B cell (primary cell): ENCODE measurements around the gene CSDE1. TPM values are rescaled to one million over a fixed set of nuclear protein-coding genes. Genes with fewer than 3 reads are reported as not detected.
A peak's percentile ranks its signal among the peaks of the same experiment; 100 is the strongest.

Experiments used
- ATAC-seq: fragments of 200-7000 bp; cut with Tn5 transposase; one replicate; pipeline ENCODE4 v1.10.0; 2021; ENCODE audit warnings: low read depth, mild to moderate bottlenecking, moderate number of reproducible peaks, moderate library complexity
- CTCF ChIA-PET: fragments of 350-600 bp; sonication (Branson Sonifier 250); formaldehyde crosslinking; loops from one replicate; lab custom pipeline; 2021; ENCODE audit warnings: antibody characterized with exemption, inconsistent platforms; lab: Charles Lee
- POLR2A ChIA-PET: fragments of 350-600 bp; sonication (Branson Sonifier 250); formaldehyde crosslinking; loops from one replicate; lab custom pipeline; 2021; ENCODE audit warnings: antibody characterized with exemption; lab: Charles Lee
- DNase-seq: peaks from one replicate; pipeline ENCODE4 v3.0.0; 2013
- H2AFZ ChIP-seq: 2 replicates; pipeline ENCODE4 v1.6.1; 2012; ENCODE audit warnings: mild to moderate bottlenecking, low read depth, low read length; ENCODE audit not compliant: insufficient read depth, poor library complexity, severe bottlenecking
- H3K27ac ChIP-seq, 2 donors: 1 replicate in 1 of 2; 2 replicates in 1 of 2; pipeline ENCODE4 v1.5.1; 2012 to 2013; ENCODE audit warnings: low read length in 2 of 2, mild to moderate bottlenecking in 2 of 2, moderate library complexity in 1 of 2
- H3K27me3 ChIP-seq, 4 experiments: fragments of 200-600 bp in 1 of 4; sonication (generic) in 1 of 4; replicated peaks in 1 of 4; 1 replicate in 2 of 4; 2 replicates in 2 of 4; pipeline versions ENCODE4 v1.6.1 to v1.7.0; 2013 to 2016; ENCODE audit warnings: low read length in 3 of 4, mild to moderate bottlenecking in 2 of 4, mixed read lengths in 1 of 4, moderate library complexity in 1 of 4; ENCODE audit not compliant: insufficient read depth in 4 of 4, control insufficient read depth in 3 of 4; ENCODE audit errors: control extremely low read depth in 1 of 4
- H3K36me3 ChIP-seq, 2 experiments: replicated peaks in 1 of 2; 1 replicate in 1 of 2; 2 replicates in 1 of 2; pipeline versions ENCODE4 v1.6.1 to v1.7.1; 2013; ENCODE audit warnings: low read length in 1 of 2; ENCODE audit not compliant: insufficient read depth in 2 of 2, control insufficient read depth in 1 of 2; ENCODE audit errors: control extremely low read depth in 1 of 2, extremely low read depth in 1 of 2
- H3K4me1 ChIP-seq, 2 donors: fragments of 200-600 bp in 1 of 2; sonication (generic) in 1 of 2; 1 replicate in 1 of 2; 2 replicates in 1 of 2; pipeline versions ENCODE4 v1.5.1 to v1.6.1; 2013 to 2017; ENCODE audit warnings: low read length in 2 of 2; ENCODE audit not compliant: control insufficient read depth in 2 of 2, insufficient read depth in 2 of 2
- H3K4me2 ChIP-seq: replicated peaks from 2 replicates; pipeline ENCODE3; 2012; ENCODE audit warnings: mild to moderate bottlenecking, low read depth, low read length; ENCODE audit not compliant: poor library complexity, severe bottlenecking
- H3K4me3 ChIP-seq, 5 experiments: fragments of 200-600 bp in 1 of 5; sonication (generic) in 1 of 5; 1 replicate in 3 of 5; 2 replicates in 2 of 5; pipeline versions ENCODE4 v1.5.1 to v1.7.0; 2011 to 2016; ENCODE audit warnings: low read length in 4 of 5, mild to moderate bottlenecking in 4 of 5, low read depth in 2 of 5, control low read depth in 1 of 5, moderate library complexity in 1 of 5; ENCODE audit not compliant: insufficient read depth in 1 of 5; ENCODE audit errors: control extremely low read depth in 1 of 5, extremely low read depth in 1 of 5
- H3K79me2 ChIP-seq: fragments of 200-600 bp; sonication (generic); one replicate; pipeline ENCODE4 v1.6.0; 2016; ENCODE audit warnings: low read length; ENCODE audit not compliant: control insufficient read depth, insufficient read depth
- H3K9ac ChIP-seq: fragments of 200-600 bp; sonication (generic); 2 replicates; pipeline ENCODE4 v1.6.1; 2017; ENCODE audit warnings: mild to moderate bottlenecking, low read length, moderate library complexity
- H3K9me3 ChIP-seq, 3 donors: one replicate each; pipeline versions ENCODE4 v1.6.1 to v1.7.1; 2013; ENCODE audit warnings: low read length in 2 of 3; ENCODE audit not compliant: control insufficient read depth in 2 of 3, insufficient read depth in 1 of 3; ENCODE audit errors: control extremely low read depth in 1 of 3
- H4K20me1 ChIP-seq: 2 replicates; pipeline ENCODE4 v1.6.0; 2012; ENCODE audit warnings: mild to moderate bottlenecking, low read length; ENCODE audit not compliant: insufficient read depth, control insufficient read depth, poor library complexity, severe bottlenecking
- H3K27ac Mint-ChIP-seq: one replicate; pipeline ENCODE4 v1.8.0; 2021; ENCODE audit warnings: mixed read lengths
- H3K27me3 Mint-ChIP-seq: one replicate; pipeline ENCODE4 v1.8.0; 2021; ENCODE audit warnings: mixed read lengths
- H3K4me1 Mint-ChIP-seq: one replicate; pipeline ENCODE4 v1.8.0; 2021; ENCODE audit warnings: mixed read lengths
- H3K4me3 Mint-ChIP-seq: one replicate; pipeline ENCODE4 v1.8.0; 2021; ENCODE audit warnings: mixed read lengths
- H3K9me3 Mint-ChIP-seq: one replicate; pipeline ENCODE4 v1.8.0; 2022; ENCODE audit warnings: mixed read lengths; ENCODE audit not compliant: insufficient read depth
- EZH2 ChIP-seq: IDR thresholded peaks from 2 replicates; pipeline ENCODE4 v1.6.1; 2012; ENCODE audit warnings: borderline replicate concordance, low read depth, mild to moderate bottlenecking, moderate library complexity, low read length; ENCODE audit not compliant: insufficient read depth, poor library complexity, severe bottlenecking
- WGBS: methylation state at CpG from one replicate; pipeline ENCODE4 v1.1.5; 2013; ENCODE audit warnings: missing lambda C conversion rate; ENCODE audit not compliant: insufficient coverage; 5-methylcytosine and 5-hydroxymethylcytosine counted together
- intact Hi-C: fragments of 100-400 bp; cut with micrococcal nuclease; formaldehyde crosslinking; loops from one replicate; pipeline ENCODE4 v1.10.0; 2022
- polyA plus RNA-seq: library from polyadenylated mRNA; depleted of rRNA; stranded (reverse); fragments of >200 nt; gene quantifications from 2 replicates; pipeline ENCODE4 v1.2.3, GENCODE V29; 2012
- total RNA-seq, 2 donors: library from RNA; stranded (reverse); fragments of 120-200 nt in 1 of 2; gene quantifications; 1 replicate in 1 of 2; 2 replicates in 1 of 2; pipeline versions ENCODE4 v1.2.3 to v1.2.4, GENCODE V29; 2013 to 2022
- TF ChIP-seq, protein P1 (sequence below): fragments of 200-600 bp; IDR thresholded peaks from one replicate; pipeline ENCODE4 v1.8.0; 2022; ENCODE audit warnings: antibody characterized with exemption, mild to moderate bottlenecking

Gene CSDE1
- total and polyA plus RNA-seq, 2 donors (not counting 1 experiment from before 2014, with no cell fraction given) = 114 to 454 TPM

- ATAC-seq = no peak
Observed at GRCh38 chr1:114756009-114756892, 1.5 kb downstream of the CSDE1 start.

More at GRCh38 chr1:114756009-114756892, 1.5 kb downstream of the CSDE1 start:
- H3K4me3 Mint-ChIP-seq = peak overlapping the region; percentile 100
- Histone ChIP-seq H3K79me2 (peaks cover 73% of the 10 kb centered on the region), H3K27me3 (no peaks in the 10 kb centered on the region), H3K9ac (peak overlapping the region; percentile 100), H3K4me3 (peak overlapping the region; percentile 81 to 100 (median 95)), H3K36me3 (peaks cover 0 to 3% of the 10 kb centered on the region in 2 experiments), H3K4me2 (peak overlapping the region; percentile 80), H2AFZ (no peak overlapping the region), H4K20me1 (peaks cover 61% of the 10 kb centered on the region), H3K27ac (peak overlapping the region; percentile 99 to 100), H3K4me1 (peaks cover 58% of the 10 kb centered on the region in 2 donors), H3K9me3 (peaks cover 0 to 2% (median 0%) of the 10 kb centered on the region in 3 donors)
- H3K27ac Mint-ChIP-seq = peak overlapping the region; percentile 100
- no peaks in the 10 kb centered on the region for H3K27me3 Mint-ChIP-seq
- WGBS = 36% methylated on average over 8 of the region's 14 CpGs
- CTCF ChIA-PET = interaction anchor here (0.9 kb wide), 1 partner anchor 1684 kb away, joined by 3 read pairs; the partner anchor contains the start of gene LRIG2
- no peaks in the 10 kb centered on the region for H3K9me3 Mint-ChIP-seq
- no peak for DNase-seq
- intact Hi-C loops = loop anchor here (2.0 to 5.0 kb wide), 3 partner anchors 341 to 997 kb away; partner anchors contain the start of gene PHTF1
- H3K4me1 Mint-ChIP-seq = peaks cover 69% of the 10 kb centered on the region
- no peak for TF ChIP-seq EZH2
- TF ChIP-seq, protein P1, sequence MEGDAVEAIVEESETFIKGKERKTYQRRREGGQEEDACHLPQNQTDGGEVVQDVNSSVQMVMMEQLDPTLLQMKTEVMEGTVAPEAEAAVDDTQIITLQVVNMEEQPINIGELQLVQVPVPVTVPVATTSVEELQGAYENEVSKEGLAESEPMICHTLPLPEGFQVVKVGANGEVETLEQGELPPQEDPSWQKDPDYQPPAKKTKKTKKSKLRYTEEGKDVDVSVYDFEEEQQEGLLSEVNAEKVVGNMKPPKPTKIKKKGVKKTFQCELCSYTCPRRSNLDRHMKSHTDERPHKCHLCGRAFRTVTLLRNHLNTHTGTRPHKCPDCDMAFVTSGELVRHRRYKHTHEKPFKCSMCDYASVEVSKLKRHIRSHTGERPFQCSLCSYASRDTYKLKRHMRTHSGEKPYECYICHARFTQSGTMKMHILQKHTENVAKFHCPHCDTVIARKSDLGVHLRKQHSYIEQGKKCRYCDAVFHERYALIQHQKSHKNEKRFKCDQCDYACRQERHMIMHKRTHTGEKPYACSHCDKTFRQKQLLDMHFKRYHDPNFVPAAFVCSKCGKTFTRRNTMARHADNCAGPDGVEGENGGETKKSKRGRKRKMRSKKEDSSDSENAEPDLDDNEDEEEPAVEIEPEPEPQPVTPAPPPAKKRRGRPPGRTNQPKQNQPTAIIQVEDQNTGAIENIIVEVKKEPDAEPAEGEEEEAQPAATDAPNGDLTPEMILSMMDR = no peak
- POLR2A ChIA-PET = no interaction called here
